B cell (primary cell): ENCODE data around the gene FBN2. TPM values are rescaled to one million over a fixed set of nuclear protein-coding genes. Genes with fewer than 3 reads are reported as not detected.

Experiments used
- ATAC-seq: fragments of 200-7000 bp; cut with Tn5 transposase; one replicate; pipeline ENCODE4 v1.10.0; 2021; ENCODE audit warnings: low read depth, mild to moderate bottlenecking, moderate number of reproducible peaks, moderate library complexity
- CTCF ChIA-PET: fragments of 350-600 bp; sonication (Branson Sonifier 250); formaldehyde crosslinking; loops from one replicate; lab custom pipeline; 2021; ENCODE audit warnings: antibody characterized with exemption, inconsistent platforms; lab: Charles Lee
- POLR2A ChIA-PET: fragments of 350-600 bp; sonication (Branson Sonifier 250); formaldehyde crosslinking; loops from one replicate; lab custom pipeline; 2021; ENCODE audit warnings: antibody characterized with exemption; lab: Charles Lee
- DNase-seq: peaks from one replicate; pipeline ENCODE4 v3.0.0; 2013
- H2AFZ ChIP-seq: 2 replicates; pipeline ENCODE4 v1.6.1; 2012; ENCODE audit warnings: mild to moderate bottlenecking, low read depth, low read length; ENCODE audit not compliant: insufficient read depth, poor library complexity, severe bottlenecking
- H3K27ac ChIP-seq, 2 donors: 1 replicate in 1 of 2; 2 replicates in 1 of 2; pipeline ENCODE4 v1.5.1; 2012 to 2013; ENCODE audit warnings: low read length in 2 of 2, mild to moderate bottlenecking in 2 of 2, moderate library complexity in 1 of 2
- H3K27me3 ChIP-seq, 4 experiments: fragments of 200-600 bp in 1 of 4; sonication (generic) in 1 of 4; replicated peaks in 1 of 4; 1 replicate in 2 of 4; 2 replicates in 2 of 4; pipeline versions ENCODE4 v1.6.1 to v1.7.0; 2013 to 2016; ENCODE audit warnings: low read length in 3 of 4, mild to moderate bottlenecking in 2 of 4, mixed read lengths in 1 of 4, moderate library complexity in 1 of 4; ENCODE audit not compliant: insufficient read depth in 4 of 4, control insufficient read depth in 3 of 4; ENCODE audit errors: control extremely low read depth in 1 of 4
- H3K36me3 ChIP-seq, 2 experiments: replicated peaks in 1 of 2; 1 replicate in 1 of 2; 2 replicates in 1 of 2; pipeline versions ENCODE4 v1.6.1 to v1.7.1; 2013; ENCODE audit warnings: low read length in 1 of 2; ENCODE audit not compliant: insufficient read depth in 2 of 2, control insufficient read depth in 1 of 2; ENCODE audit errors: control extremely low read depth in 1 of 2, extremely low read depth in 1 of 2
- H3K4me1 ChIP-seq, 2 donors: fragments of 200-600 bp in 1 of 2; sonication (generic) in 1 of 2; 1 replicate in 1 of 2; 2 replicates in 1 of 2; pipeline versions ENCODE4 v1.5.1 to v1.6.1; 2013 to 2017; ENCODE audit warnings: low read length in 2 of 2; ENCODE audit not compliant: control insufficient read depth in 2 of 2, insufficient read depth in 2 of 2
- H3K4me2 ChIP-seq: replicated peaks from 2 replicates; pipeline ENCODE3; 2012; ENCODE audit warnings: mild to moderate bottlenecking, low read depth, low read length; ENCODE audit not compliant: poor library complexity, severe bottlenecking
- H3K4me3 ChIP-seq, 5 experiments: fragments of 200-600 bp in 1 of 5; sonication (generic) in 1 of 5; 1 replicate in 3 of 5; 2 replicates in 2 of 5; pipeline versions ENCODE4 v1.5.1 to v1.7.0; 2011 to 2016; ENCODE audit warnings: low read length in 4 of 5, mild to moderate bottlenecking in 4 of 5, low read depth in 2 of 5, control low read depth in 1 of 5, moderate library complexity in 1 of 5; ENCODE audit not compliant: insufficient read depth in 1 of 5; ENCODE audit errors: control extremely low read depth in 1 of 5, extremely low read depth in 1 of 5
- H3K79me2 ChIP-seq: fragments of 200-600 bp; sonication (generic); one replicate; pipeline ENCODE4 v1.6.0; 2016; ENCODE audit warnings: low read length; ENCODE audit not compliant: control insufficient read depth, insufficient read depth
- H3K9ac ChIP-seq: fragments of 200-600 bp; sonication (generic); 2 replicates; pipeline ENCODE4 v1.6.1; 2017; ENCODE audit warnings: mild to moderate bottlenecking, low read length, moderate library complexity
- H3K9me3 ChIP-seq, 3 donors: one replicate each; pipeline versions ENCODE4 v1.6.1 to v1.7.1; 2013; ENCODE audit warnings: low read length in 2 of 3; ENCODE audit not compliant: control insufficient read depth in 2 of 3, insufficient read depth in 1 of 3; ENCODE audit errors: control extremely low read depth in 1 of 3
- H4K20me1 ChIP-seq: 2 replicates; pipeline ENCODE4 v1.6.0; 2012; ENCODE audit warnings: mild to moderate bottlenecking, low read length; ENCODE audit not compliant: insufficient read depth, control insufficient read depth, poor library complexity, severe bottlenecking
- H3K27ac Mint-ChIP-seq: one replicate; pipeline ENCODE4 v1.8.0; 2021; ENCODE audit warnings: mixed read lengths
- H3K27me3 Mint-ChIP-seq: one replicate; pipeline ENCODE4 v1.8.0; 2021; ENCODE audit warnings: mixed read lengths
- H3K4me1 Mint-ChIP-seq: one replicate; pipeline ENCODE4 v1.8.0; 2021; ENCODE audit warnings: mixed read lengths
- H3K4me3 Mint-ChIP-seq: one replicate; pipeline ENCODE4 v1.8.0; 2021; ENCODE audit warnings: mixed read lengths
- H3K9me3 Mint-ChIP-seq: one replicate; pipeline ENCODE4 v1.8.0; 2022; ENCODE audit warnings: mixed read lengths; ENCODE audit not compliant: insufficient read depth
- CTCF ChIP-seq: fragments of 200-600 bp; IDR thresholded peaks from one replicate; pipeline ENCODE4 v1.8.0; 2022; ENCODE audit warnings: antibody characterized with exemption, mild to moderate bottlenecking
- EZH2 ChIP-seq: IDR thresholded peaks from 2 replicates; pipeline ENCODE4 v1.6.1; 2012; ENCODE audit warnings: borderline replicate concordance, low read depth, mild to moderate bottlenecking, moderate library complexity, low read length; ENCODE audit not compliant: insufficient read depth, poor library complexity, severe bottlenecking
- WGBS: methylation state at CpG from one replicate; pipeline ENCODE4 v1.1.5; 2013; ENCODE audit warnings: missing lambda C conversion rate; ENCODE audit not compliant: insufficient coverage; 5-methylcytosine and 5-hydroxymethylcytosine counted together
- intact Hi-C: fragments of 100-400 bp; cut with micrococcal nuclease; formaldehyde crosslinking; loops from one replicate; pipeline ENCODE4 v1.10.0; 2022
- polyA plus RNA-seq: library from polyadenylated mRNA; depleted of rRNA; stranded (reverse); fragments of >200 nt; gene quantifications from 2 replicates; pipeline ENCODE4 v1.2.3, GENCODE V29; 2012
- total RNA-seq, 2 donors: library from RNA; stranded (reverse); fragments of 120-200 nt in 1 of 2; gene quantifications; 1 replicate in 1 of 2; 2 replicates in 1 of 2; pipeline versions ENCODE4 v1.2.3 to v1.2.4, GENCODE V29; 2013 to 2022

The FBN2 gene
- total and polyA plus RNA-seq, 2 donors (not counting 1 experiment from before 2014, with no cell fraction given) = 0.03 TPM; not detected in 1

GRCh38 chr5:128493657-128494329, 44.3 kb downstream of the FBN2 start:
- POLR2A ChIA-PET = no interaction called here
- H3K27me3 Mint-ChIP-seq = no peaks in the 10 kb centered on the region
- Histone ChIP-seq H4K20me1 (no peaks in the 10 kb centered on the region), H3K4me2 (no peak overlapping the region), H3K9me3 (peaks cover 0 to 1% (median 0%) of the 10 kb centered on the region in 3 donors), H3K79me2 (no peaks in the 10 kb centered on the region), H3K4me1 (no peaks in the 10 kb centered on the region), H3K27ac (no peak overlapping the region), H3K36me3 (no peaks in the 10 kb centered on the region), H3K4me3 (no peak overlapping the region), H3K27me3 (no peaks in the 10 kb centered on the region), H2AFZ (no peak overlapping the region), H3K9ac (no peak overlapping the region)
- H3K4me3 Mint-ChIP-seq = no peak overlapping the region
- intact Hi-C loops = no loop called here
- H3K27ac Mint-ChIP-seq = no peak overlapping the region
- no peak for DNase-seq
- CTCF ChIA-PET = no interaction called here
- TF ChIP-seq EZH2 (no peak), CTCF (no peak)
- WGBS = 83% methylated on average over 1 of the region's 4 CpGs
- no peaks in the 10 kb centered on the region for H3K9me3 Mint-ChIP-seq
- H3K4me1 Mint-ChIP-seq = no peaks in the 10 kb centered on the region
- no peak for ATAC-seq

GRCh38 chr5:128491291-128491690, 46.8 kb downstream of the FBN2 start:
- peaks cover 0 to 1% (median 0%) of the 10 kb centered on the region in 3 donors for H3K9me3 ChIP-seq
- H3K27me3 ChIP-seq = no peaks in the 10 kb centered on the region
- WGBS = no CpG with 5 or more reads among the region's 3 CpGs
- H3K36me3 ChIP-seq = no peaks in the 10 kb centered on the region
- ATAC-seq (no peak), DNase-seq (no peak)
- H3K27ac Mint-ChIP-seq = no peak overlapping the region
- H3K27me3 Mint-ChIP-seq = no peaks in the 10 kb centered on the region
- no peaks in the 10 kb centered on the region for H4K20me1 ChIP-seq
- TF ChIP-seq EZH2 (no peak), CTCF (no peak)
- no peaks in the 10 kb centered on the region for H3K4me1 Mint-ChIP-seq
- no peaks in the 10 kb centered on the region for H3K79me2 ChIP-seq
- no peaks in the 10 kb centered on the region for H3K9me3 Mint-ChIP-seq
- H3K4me1 ChIP-seq = no peaks in the 10 kb centered on the region
- intact Hi-C loops = no loop called here
- no peak overlapping the region for H2AFZ ChIP-seq
- no peak overlapping the region for H3K27ac ChIP-seq
- ChIA-PET CTCF (no interaction called here), POLR2A (no interaction called here)
- H3K4me3 ChIP-seq = no peak overlapping the region
- H3K4me3 Mint-ChIP-seq = no peak overlapping the region
- H3K4me2 ChIP-seq = no peak overlapping the region
- no peak overlapping the region for H3K9ac ChIP-seq
